ENCODE data around the gene SHISA9. TPM values are rescaled to one million over a fixed set of nuclear protein-coding genes. Genes with fewer than 3 reads are reported as not detected.

The SHISA9 gene
- total and polyA plus RNA-seq, 2 donors (not counting 1 experiment from before 2014, with no cell fraction given), result 0.03 to 0.07 TPM

GRCh38 chr16:13262270-13263090, 361.1 kb downstream of the SHISA9 start:
- intact Hi-C loops (cut with micrococcal nuclease), result no loop called here
- Histone ChIP-seq H4K20me1 (ENCODE audit: control insufficient read depth, insufficient read depth, low read length, poor library complexity, severe bottlenecking) (no peaks in the 10 kb centered on the region), H3K79me2 (ENCODE audit: control insufficient read depth, insufficient read depth, low read length) (no peaks in the 10 kb centered on the region), H3K27ac (ENCODE audit: low read length in 2 of 2) (no peak overlapping the region), H3K4me2 (replicated peaks; ENCODE audit: low read depth, low read length, poor library complexity, severe bottlenecking) (no peak overlapping the region), H3K27me3 (replicated peaks in 1 of 4; ENCODE audit: control extremely low read depth in 1 of 4, control insufficient read depth in 3 of 4, insufficient read depth in 4 of 4, low read length in 3 of 4) (no peaks in the 10 kb centered on the region), H3K9me3 (ENCODE audit: control extremely low read depth in 1 of 3, control insufficient read depth in 2 of 3, insufficient read depth in 1 of 3, low read length in 2 of 3) (peaks cover 0 to 17% (median 0%) of the 10 kb centered on the region in 3 donors), H2AFZ (ENCODE audit: insufficient read depth, low read depth, low read length, poor library complexity, severe bottlenecking) (no peak overlapping the region), H3K4me1 (ENCODE audit: control insufficient read depth in 2 of 2, insufficient read depth in 2 of 2, low read length in 2 of 2) (no peaks in the 10 kb centered on the region), H3K36me3 (replicated peaks in 1 of 2; ENCODE audit: control extremely low read depth in 1 of 2, control insufficient read depth in 1 of 2, extremely low read depth in 1 of 2, insufficient read depth in 2 of 2, low read length in 1 of 2) (no peaks in the 10 kb centered on the region), H3K4me3 (ENCODE audit: control extremely low read depth in 1 of 5, extremely low read depth in 1 of 5, insufficient read depth in 1 of 5, low read depth in 2 of 5, low read length in 4 of 5) (no peak overlapping the region), H3K9ac (ENCODE audit: low read length) (no peak overlapping the region)
- Mint-ChIP-seq H3K9me3 (ENCODE audit: insufficient read depth) (peaks cover 7% of the 10 kb centered on the region), H3K27me3 (peaks cover 8% of the 10 kb centered on the region), H3K4me3 (no peak overlapping the region), H3K27ac (no peak overlapping the region), H3K4me1 (no peaks in the 10 kb centered on the region)
- ATAC-seq (ENCODE audit: low read depth) (no peak), DNase-seq (no peak)
- ChIA-PET CTCF (interaction anchor here (0.5 kb wide), 1 partner anchor 41 kb away, joined by 3 read pairs; no protein-coding TSS in a partner anchor), POLR2A (no interaction called here)
- WGBS (ENCODE audit: insufficient coverage), result 70% methylated on average over 3 of the region's 3 CpGs
- TF ChIP-seq CTCF (IDR thresholded peaks at IDR 0.05) (no peak), EZH2 (IDR thresholded peaks at IDR 0.05; ENCODE audit: borderline replicate concordance, insufficient read depth, low read depth, low read length, poor library complexity, severe bottlenecking) (no peak)
